G401 (cell line): ENCODE results near the gene C10orf95. TPM values are rescaled to one million over a fixed set of nuclear protein-coding genes. Genes with fewer than 3 reads are reported as not detected.
"Not testable (repeated sequence)": the region's sequence is repeated elsewhere in the genome, so short reads cannot be mapped to it uniquely, and the experiment has no call there.

Experiments used
- DNase-seq: peaks from one replicate; pipeline ENCODE4 v3.0.0-alpha.2; 2015; ENCODE audit warnings: low spot score
- in situ Hi-C: cut with HindIII; loops from 2 replicates; pipeline ENCODE4 v1.10.0; 2016; ENCODE audit warnings: low sequenced_read_pairs, mixed read lengths
- total RNA-seq: library from RNA; depleted of rRNA; stranded (reverse); fragments of >200 nt; shearing (Covaris generic); gene quantifications from 2 replicates; pipeline ENCODE4 v1.2.3, GENCODE V29; 2014

Gene C10orf95
- total RNA-seq, 1 experiment from 2014 or later = not detected

- in situ Hi-C loops = no loop called here
- DNase-seq = no peak
Measured at GRCh38 chr10:102468683-102469082, 17.3 kb upstream of the C10orf95 start.

- no peak for DNase-seq
Measured at GRCh38 chr10:102467971-102468438, 16.7 kb upstream of the C10orf95 start.

GRCh38 chr10:102467318-102467717, 16.0 kb upstream of the C10orf95 start:
- in situ Hi-C loops = no loop called here

More at GRCh38 chr10:102467971-102468438, 16.7 kb upstream of the C10orf95 start:
- in situ Hi-C loops = no loop called here

DNA sequence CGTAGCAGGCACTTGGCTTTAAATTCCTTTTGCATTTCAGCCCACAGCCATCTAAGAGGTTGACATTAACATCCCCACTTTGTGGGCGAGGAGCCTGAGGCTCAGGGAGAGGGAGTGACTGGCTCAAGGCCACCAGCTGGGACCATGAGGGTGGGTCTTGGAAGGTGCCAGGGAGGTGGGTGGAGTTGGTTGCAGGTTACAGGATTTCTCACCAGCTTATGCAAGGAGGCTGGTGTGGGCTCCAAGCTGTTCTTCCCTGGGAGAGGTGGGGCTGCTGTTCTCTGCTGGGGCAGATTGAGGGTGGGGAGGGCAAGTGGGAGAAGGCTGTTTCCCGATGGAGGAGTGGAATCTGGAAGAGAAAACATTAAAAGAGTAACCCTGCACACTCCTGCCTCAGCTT, 14.1 kb upstream of the C10orf95 start:
- no peak for DNase-seq
- in situ Hi-C loops = no loop called here

More at GRCh38 chr10:102467318-102467717, 16.0 kb upstream of the C10orf95 start:
- no peak for DNase-seq

DNA sequence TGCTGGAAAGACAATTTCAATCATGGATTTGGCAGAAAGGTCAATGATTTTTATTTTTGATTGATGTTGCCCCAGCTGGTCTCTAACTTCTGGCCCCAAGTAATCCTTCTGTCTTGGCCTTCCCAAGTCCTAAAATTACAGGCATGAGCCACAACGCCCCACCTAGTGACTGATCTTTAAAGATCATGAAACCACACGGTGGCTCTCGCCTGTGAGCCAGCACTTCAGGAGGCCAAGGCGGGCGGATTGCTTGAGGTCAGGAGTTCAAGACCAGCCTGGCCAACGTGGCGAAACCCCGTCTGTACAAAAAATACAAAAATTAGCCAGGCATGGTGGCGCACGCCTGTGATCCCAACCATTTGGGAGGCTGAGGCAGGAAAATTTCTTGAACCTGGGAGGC, 12.6 kb upstream of the C10orf95 start:
- in situ Hi-C loops = no loop called here
- DNase-seq = no peak

DNA sequence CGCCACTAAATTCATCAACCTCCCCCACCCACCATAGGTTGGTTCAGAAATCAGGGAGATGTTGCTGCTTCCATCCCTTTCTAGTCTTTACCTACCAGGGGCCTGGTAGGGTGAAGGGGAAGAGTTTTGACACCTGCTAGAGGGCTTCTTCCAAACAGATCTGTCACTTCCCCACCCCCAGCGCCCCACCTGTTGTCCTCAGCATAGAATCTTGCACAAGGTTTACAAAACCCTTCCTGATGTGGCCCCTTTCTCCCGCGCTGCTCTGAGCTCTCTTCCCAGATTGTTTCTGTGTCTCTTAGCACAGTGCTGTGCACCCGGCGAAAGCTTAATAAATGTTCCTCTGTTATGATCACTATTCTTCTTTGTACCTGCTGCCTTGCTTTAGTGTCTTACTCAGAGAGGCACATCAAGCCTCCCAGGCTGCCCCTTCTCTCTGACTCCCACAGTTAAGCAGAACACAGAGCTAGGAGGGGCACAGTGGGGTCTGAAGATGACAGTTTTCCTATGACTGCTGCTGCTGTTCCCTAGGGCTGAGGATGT, 11.2 kb upstream of the C10orf95 start:
- DNase-seq = no peak
- in situ Hi-C loops = no loop called here

DNA sequence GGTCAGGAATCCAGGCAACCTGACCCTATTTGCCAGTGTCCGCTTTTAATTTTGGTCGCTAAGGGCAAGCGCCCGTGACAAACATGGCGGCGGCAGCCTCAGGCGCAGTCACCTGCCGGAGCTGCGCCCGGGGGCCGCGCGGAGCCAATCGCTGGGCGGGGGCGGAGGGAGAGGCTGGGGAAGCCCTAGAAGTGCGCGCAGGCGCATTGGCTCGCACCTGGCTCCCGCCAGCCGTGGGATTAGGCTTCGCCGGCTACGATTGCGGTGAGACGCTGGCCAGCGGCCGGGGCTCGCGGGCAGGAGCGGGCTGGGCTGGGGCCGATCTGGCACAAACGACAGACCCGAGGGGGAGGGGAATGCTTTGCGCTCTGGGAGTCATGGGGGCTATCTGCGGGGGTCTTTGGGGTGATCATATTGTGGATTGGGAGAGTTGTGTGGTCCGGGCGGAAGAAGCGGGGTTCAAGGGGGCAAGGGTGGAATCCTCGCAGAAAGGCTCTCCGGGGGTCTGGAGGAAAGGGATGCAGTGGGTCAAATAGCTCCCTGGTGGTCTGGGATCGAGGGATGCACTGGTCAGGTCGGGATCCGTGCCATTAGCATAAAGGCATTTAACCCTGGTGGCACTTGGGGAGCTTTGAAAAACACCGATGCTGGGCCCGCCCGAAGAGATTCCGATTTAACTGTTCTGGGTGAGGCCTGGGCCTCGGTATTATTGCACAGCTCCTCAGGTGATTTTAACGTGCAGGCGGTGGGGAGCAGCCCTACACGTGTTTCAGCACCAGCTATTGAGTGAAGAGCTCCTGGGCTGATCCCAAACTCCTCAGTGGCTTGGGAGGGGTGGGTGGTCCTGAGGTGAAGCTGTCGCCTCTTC, 10.1 kb upstream of the C10orf95 start:
- peak; percentile 92 for DNase-seq
- in situ Hi-C loops = no loop called here

GRCh38 chr10:102460836-102461186, 9.5 kb upstream of the C10orf95 start:
- no peak for DNase-seq
- in situ Hi-C loops = no loop called here

- in situ Hi-C loops = no loop called here
- DNase-seq = no peak
Measured at GRCh38 chr10:102458656-102459055, 7.3 kb upstream of the C10orf95 start.

DNA sequence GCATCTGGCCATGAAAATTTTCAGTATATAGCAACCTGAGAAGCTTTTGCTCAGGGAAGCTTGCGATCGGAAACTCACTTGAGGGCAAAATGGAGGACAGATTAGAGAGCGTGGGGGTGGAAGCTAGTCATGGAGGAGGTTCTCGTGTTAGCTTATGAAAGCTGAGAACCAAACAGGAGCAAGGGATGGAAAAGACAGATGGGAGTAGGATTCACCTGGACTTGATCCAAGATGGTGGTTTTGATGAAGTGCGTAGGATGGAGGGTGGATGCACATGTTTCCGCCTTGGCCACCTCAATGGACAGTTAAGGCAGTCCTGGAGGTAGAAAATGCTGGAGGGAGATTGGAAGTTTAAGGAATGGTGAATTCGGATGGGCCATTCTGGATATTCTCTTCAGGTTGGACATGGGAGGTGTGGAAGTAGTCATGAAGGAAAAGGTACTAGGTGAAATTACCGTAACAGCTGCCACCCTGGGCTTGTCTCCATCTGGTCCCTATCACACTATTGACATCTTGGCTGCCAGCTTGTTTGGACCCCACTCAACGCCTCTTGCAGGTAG, 6.3 kb upstream of the C10orf95 start:
- in situ Hi-C loops = no loop called here
- DNase-seq = peak; percentile 78

DNA sequence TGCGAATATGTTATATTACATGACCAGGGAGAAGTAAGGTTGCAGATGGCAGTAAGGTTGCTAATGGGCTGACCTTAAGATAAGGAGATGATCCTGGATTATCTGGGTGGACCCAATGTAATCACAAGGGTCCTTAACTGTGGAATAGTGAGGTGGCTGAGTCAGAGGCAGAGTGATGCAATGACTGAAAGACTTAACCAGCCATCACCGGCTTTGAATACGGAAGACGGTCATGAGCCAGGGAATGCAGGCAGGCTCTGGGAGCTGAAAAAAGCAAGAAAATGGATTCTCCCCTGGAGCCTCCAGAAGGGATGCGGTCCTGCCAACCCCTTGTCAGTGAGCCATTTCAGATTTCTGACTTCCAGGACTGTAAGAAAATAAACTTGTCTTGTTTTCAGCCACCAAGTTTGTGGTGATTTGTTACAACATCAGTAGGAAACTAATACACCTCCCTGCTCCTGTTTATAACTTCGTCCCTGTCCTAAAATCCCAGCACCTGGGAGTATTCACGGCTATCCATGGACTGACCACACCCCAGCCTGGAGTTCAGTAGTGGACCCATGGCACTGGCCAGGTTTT, 4.6 kb upstream of the C10orf95 start:
- DNase-seq = no peak
- in situ Hi-C loops = no loop called here

DNA sequence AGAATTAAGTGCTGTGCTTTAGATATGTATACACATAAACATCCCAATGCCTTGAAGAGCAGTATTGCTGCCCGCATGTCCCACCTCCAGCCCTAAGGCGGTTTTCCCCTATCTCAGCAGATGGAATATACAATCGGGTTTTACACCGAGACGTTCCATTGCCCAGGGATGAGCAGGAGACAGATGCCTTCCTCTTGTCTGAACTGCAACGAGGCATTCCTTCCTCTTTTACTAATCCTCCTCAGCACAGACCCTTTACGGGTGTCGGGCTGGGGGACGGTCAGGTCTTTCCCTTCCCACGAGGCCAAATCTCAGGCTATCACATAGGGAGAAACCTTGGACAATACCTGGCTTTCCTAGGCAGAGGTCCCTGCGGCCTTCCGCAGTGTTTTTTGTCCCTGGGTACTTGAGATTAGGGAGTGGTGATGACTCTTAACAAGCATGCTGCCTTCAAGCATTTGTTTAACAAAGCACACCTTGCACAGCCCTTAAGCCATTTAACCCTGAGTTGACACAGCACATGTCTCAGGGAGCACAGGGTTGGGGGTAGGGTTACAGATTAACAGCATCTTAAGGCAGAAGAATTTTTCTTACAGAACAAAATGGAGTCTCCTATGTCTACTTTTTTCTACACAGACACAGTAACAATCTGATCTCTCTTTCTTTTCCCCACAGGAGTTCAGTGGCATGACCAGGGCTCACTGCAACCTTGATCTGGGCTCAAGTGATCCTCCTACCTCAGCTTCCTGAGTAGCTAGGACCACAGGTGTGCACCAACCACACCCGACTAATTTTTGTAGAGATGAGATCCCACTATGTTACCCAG, 3.5 kb upstream of the C10orf95 start:
- in situ Hi-C loops, DNase-seq: not testable (repeated sequence)

DNA sequence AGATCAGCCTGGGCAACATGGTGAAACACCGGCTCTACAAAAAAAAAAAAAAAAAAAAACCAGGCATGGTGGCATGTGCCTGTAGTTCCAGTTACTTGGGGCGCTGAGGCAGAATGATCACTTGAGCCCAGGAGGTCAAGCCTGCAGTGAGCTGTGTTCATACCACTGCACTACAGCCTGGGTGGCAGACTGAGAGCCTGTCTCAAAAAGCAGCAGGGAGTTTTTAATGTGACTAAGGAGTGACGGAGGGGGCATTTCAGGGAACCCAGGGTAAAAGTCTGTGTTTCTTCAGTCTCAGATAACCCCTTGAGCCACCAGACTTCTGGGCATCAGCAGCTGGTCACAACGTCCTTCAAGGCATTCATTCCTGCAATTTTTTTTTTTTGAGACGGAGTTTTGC, 2.2 kb upstream of the C10orf95 start:
- in situ Hi-C loops = no loop called here

DNA sequence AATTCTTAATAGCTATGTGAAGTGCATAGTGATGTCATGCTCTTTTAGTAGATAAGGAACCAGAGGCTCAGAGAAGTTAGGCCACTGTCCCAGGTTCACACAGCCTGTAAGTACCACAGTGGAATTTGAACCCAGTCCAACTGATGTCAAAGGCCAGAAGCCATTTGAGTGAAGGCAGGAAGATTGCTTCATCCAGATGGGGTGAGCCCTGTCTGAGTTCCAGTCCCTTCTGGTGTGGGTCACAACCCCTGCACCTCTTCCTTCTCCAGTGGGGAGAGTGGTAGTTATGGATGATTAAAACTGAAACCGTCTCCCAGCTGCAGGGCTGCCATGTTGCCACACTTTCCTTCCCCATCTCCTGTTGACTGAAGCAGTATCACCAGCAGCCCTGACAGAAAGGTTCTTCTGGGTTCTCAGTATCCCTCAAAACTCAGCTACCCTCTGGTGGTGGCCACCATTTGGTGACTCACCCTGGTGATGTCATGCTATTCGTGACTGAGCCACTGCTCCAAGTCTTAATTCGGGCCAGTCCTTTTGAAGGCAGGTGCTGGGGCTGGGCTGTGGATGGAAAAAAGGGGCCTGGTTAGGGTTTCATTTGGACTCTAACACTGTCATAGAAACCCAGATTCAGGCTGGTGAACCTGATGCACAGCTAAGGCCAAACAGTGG, 1.5 kb upstream of the C10orf95 start:
- DNase-seq = no peak
- in situ Hi-C loops = no loop called here

More for the DNA sequence above, 2.2 kb upstream of the C10orf95 start:
- DNase-seq = no peak

DNA sequence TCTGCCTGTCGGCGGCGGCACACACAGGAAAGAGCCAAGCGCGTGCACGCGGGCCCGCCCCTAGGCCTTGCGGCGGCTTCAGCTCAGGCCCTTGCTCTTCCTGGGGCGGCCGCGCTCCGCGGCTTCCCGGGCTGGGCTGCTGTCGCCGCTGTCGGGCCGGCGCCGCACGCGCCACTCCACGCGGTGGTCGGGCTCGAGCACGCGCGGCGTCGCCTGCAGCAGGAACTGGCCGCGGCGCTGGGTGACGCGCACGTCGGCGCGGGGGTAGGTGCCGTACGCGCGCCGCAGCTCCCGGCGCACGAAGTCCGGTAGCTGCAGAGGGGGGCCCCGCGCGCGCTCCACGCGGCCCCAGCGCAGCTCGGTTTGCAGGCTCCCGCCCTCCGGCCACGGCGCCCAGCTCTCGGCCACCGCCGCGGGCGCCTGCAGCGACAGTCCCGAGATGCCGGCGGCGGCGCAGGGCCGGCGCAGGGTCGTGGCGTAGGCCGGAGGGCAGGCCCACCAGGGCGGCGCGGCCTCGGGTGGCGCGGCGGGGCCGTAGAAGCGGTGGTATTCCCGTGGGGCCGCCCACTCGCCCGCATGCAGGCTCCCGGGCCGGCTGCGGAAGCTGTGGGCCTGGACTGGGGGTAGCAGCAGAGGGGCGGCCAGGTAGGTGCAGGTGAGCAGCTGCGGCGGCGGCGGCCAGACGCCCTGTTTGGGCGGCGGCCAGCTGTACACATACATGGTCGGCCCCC, 804 bp downstream of the C10orf95 start:
- peak; percentile 87 for DNase-seq
- in situ Hi-C loops = no loop called here

DNA sequence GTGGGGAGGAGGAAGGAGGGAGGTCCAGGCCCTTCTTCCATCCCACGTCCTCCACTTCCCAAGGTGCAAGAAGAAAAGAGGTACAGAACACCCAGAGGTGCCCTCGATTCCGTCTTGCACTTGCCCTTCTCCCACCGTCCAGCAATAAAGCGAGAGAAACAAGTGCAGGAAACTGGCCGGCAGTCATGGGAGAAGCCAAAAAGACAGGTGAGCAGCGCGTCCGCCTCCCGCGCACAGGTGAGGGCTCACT, 1.3 kb downstream of the C10orf95 start:
- no peak for DNase-seq

GRCh38 chr10:102449321-102450123, 1.8 kb downstream of the C10orf95 start:
- in situ Hi-C loops = no loop called here
- DNase-seq = peak; percentile 93

More for the DNA sequence above, 1.3 kb downstream of the C10orf95 start:
- in situ Hi-C loops = no loop called here

- no peak for DNase-seq
- in situ Hi-C loops = no loop called here
Measured at GRCh38 chr10:102444851-102445250, 6.5 kb downstream of the C10orf95 start.
